Measurements from ENCODE around the gene SOX1. TPM values are rescaled to one million over a fixed set of nuclear protein-coding genes. Genes with fewer than 3 reads are reported as not detected.
A peak's percentile ranks its signal among the peaks of the same experiment; 100 is the strongest.

Gene SOX1
- total RNA-seq, 6 donors from 2014 or later = not detected

- WGBS, 2 donors = 5 to 7% methylated on average over 27 to 60 of the region's 78 CpGs
These were observed 4.1 kb upstream of the SOX1 start for GRCh38 chr13:112062571-112063570.

GRCh38 chr13:112063807-112064206 lies 3.1 kb upstream of the SOX1 start:
- no peak overlapping the region for H3K27ac ChIP-seq
- peaks cover 12 to 36% (median 14%) of the 10 kb centered on the region in 4 donors for H3K4me1 ChIP-seq
- peaks cover 0 to 87% (median 46%) of the 10 kb centered on the region in 4 donors for H3K27me3 ChIP-seq
- H3K4me3 ChIP-seq = no peak overlapping the region
- no peaks in the 10 kb centered on the region for H3K9me3 ChIP-seq
- ATAC-seq (ENCODE audit: low FRiP score in 2 of 2) (no peak), DNase-seq (no peak)
- 13 to 20% methylated on average over 2 of the region's 2 CpGs for WGBS, 2 donors
- TF ChIP-seq CTCF (IDR thresholded peaks at IDR 0.05) (no peak), EP300 (IDR thresholded peaks at IDR 0.05) (no peak), POLR2A (IDR thresholded peaks at IDR 0.05) (no peak), POLR2AphosphoS5 (IDR thresholded peaks at IDR 0.05) (no peak)
- H3K36me3 ChIP-seq = no peaks in the 10 kb centered on the region

More at GRCh38 chr13:112062571-112063570, 4.1 kb upstream of the SOX1 start:
- ATAC-seq (ENCODE audit: low FRiP score in 2 of 2) = no peak
- H3K27me3 ChIP-seq = peaks cover 0 to 88% (median 49%) of the 10 kb centered on the region in 4 donors
- TF ChIP-seq POLR2A (IDR thresholded peaks at IDR 0.05) (no peak), EP300 (IDR thresholded peaks at IDR 0.05) (no peak), CTCF (IDR thresholded peaks at IDR 0.05) (peak in 1 of 6 experiments; percentile 32)
- no peak overlapping the region for H3K4me3 ChIP-seq
- no peak overlapping the region for H3K27ac ChIP-seq
- H3K4me1 ChIP-seq = peaks cover 12 to 34% (median 15%) of the 10 kb centered on the region in 4 donors
- DNase-seq = peak in 1 of 2 donors; percentile 82
- H3K9me3 ChIP-seq = no peaks in the 10 kb centered on the region
- no peaks in the 10 kb centered on the region for H3K36me3 ChIP-seq

GRCh38 chr13:112064222-112064621 lies 2.7 kb upstream of the SOX1 start:
- peaks cover 0 to 87% (median 45%) of the 10 kb centered on the region in 4 donors for H3K27me3 ChIP-seq

GRCh38 chr13:112065521-112065866 lies 1.5 kb upstream of the SOX1 start:
- ATAC-seq (ENCODE audit: low FRiP score in 2 of 2) (no peak), DNase-seq (no peak)
- Histone ChIP-seq H3K27me3 (peaks cover 0 to 86% (median 45%) of the 10 kb centered on the region in 4 donors), H3K9me3 (no peaks in the 10 kb centered on the region), H3K4me1 (peaks cover 12 to 40% (median 15%) of the 10 kb centered on the region in 4 donors), H3K27ac (no peak overlapping the region), H3K36me3 (no peaks in the 10 kb centered on the region), H3K4me3 (no peak overlapping the region)
- no peak for TF ChIP-seq POLR2AphosphoS5 (IDR thresholded peaks at IDR 0.05)
- TF ChIP-seq POLR2A (IDR thresholded peaks at IDR 0.05) = no peak
- no peak for TF ChIP-seq EP300 (IDR thresholded peaks at IDR 0.05)
- no peak for TF ChIP-seq CTCF (IDR thresholded peaks at IDR 0.05)
- 6 to 7% methylated on average over 10 to 11 of the region's 11 CpGs for WGBS, 2 donors

More at GRCh38 chr13:112064222-112064621, 2.7 kb upstream of the SOX1 start:
- ATAC-seq (ENCODE audit: low FRiP score in 2 of 2) (no peak), DNase-seq (no peak)
- H3K4me3 ChIP-seq = no peak overlapping the region
- no peaks in the 10 kb centered on the region for H3K9me3 ChIP-seq
- H3K27ac ChIP-seq = no peak overlapping the region
- WGBS, 2 donors = 7 to 17% methylated on average over 7 of the region's 7 CpGs
- no peak for TF ChIP-seq CTCF (IDR thresholded peaks at IDR 0.05)
- TF ChIP-seq POLR2AphosphoS5 (IDR thresholded peaks at IDR 0.05) = no peak
- no peak for TF ChIP-seq EP300 (IDR thresholded peaks at IDR 0.05)
- no peak for TF ChIP-seq POLR2A (IDR thresholded peaks at IDR 0.05)
- no peaks in the 10 kb centered on the region for H3K36me3 ChIP-seq
- peaks cover 12 to 40% (median 15%) of the 10 kb centered on the region in 4 donors for H3K4me1 ChIP-seq
